ENCODE measurements around the gene BCL2L1.
"Not testable (repeated sequence)": the region's sequence is repeated elsewhere in the genome, so short reads cannot be mapped to it uniquely, and the experiment has no call there.

BCL2L1 gene
- 17.1 to 27.5 (median 22.5) reads per million in 4 donors for total RNA-seq

GRCh38 chr20:31722257-31723068 is at the start of gene BCL2L1:
Gene BCL2L1, minus strand, starts transcription at chr20:31722868. Its CDS starts 650 bp downstream, at chr20:31722218.
- DNase-seq = peak; percentile 26 to 79 (median 52)

- DNase-seq = no peak
Measured at GRCh38 chr20:31770243-31770642, 47.6 kb upstream of the BCL2L1 start.

- DNase-seq = no peak
Measured at GRCh38 chr20:31769681-31770080, 47.0 kb upstream of the BCL2L1 start.

GRCh38 chr20:31767805-31768204 is 45.1 kb upstream of the BCL2L1 start:
- no peak for DNase-seq

GRCh38 chr20:31764641-31765305 is 42.1 kb upstream of the BCL2L1 start:
- no peak for DNase-seq

- DNase-seq = no peak
Measured at GRCh38 chr20:31760519-31761240, 38.0 kb upstream of the BCL2L1 start.

- no peak for DNase-seq
Measured at GRCh38 chr20:31759836-31760518, 37.3 kb upstream of the BCL2L1 start.

- DNase-seq = no peak
Measured at GRCh38 chr20:31758991-31759390, 36.3 kb upstream of the BCL2L1 start.

- DNase-seq = no peak
Measured at GRCh38 chr20:31758521-31758920, 35.9 kb upstream of the BCL2L1 start.

GRCh38 chr20:31757254-31757653 is 34.6 kb upstream of the BCL2L1 start:
- DNase-seq = no peak

- DNase-seq = no peak
Measured at GRCh38 chr20:31751126-31751525, 28.5 kb upstream of the BCL2L1 start.

GRCh38 chr20:31749223-31749622 is 26.6 kb upstream of the BCL2L1 start:
- DNase-seq = no peak

GRCh38 chr20:31747640-31748039 is 25.0 kb upstream of the BCL2L1 start:
- no peak for DNase-seq

GRCh38 chr20:31747028-31747427 is 24.4 kb upstream of the BCL2L1 start:
- DNase-seq = not testable (repeated sequence)

- no peak for DNase-seq
Measured at GRCh38 chr20:31746068-31746878, 23.6 kb upstream of the BCL2L1 start.

- no peak for DNase-seq
Measured at GRCh38 chr20:31740656-31741323, 18.1 kb upstream of the BCL2L1 start.

GRCh38 chr20:31740208-31740607 is 17.5 kb upstream of the BCL2L1 start:
- DNase-seq = peak in 1 of 5 donors; percentile 73

- no peak for DNase-seq
Measured at GRCh38 chr20:31739550-31739977, 16.9 kb upstream of the BCL2L1 start.

GRCh38 chr20:31738729-31739549 is 16.3 kb upstream of the BCL2L1 start, which contains the start of gene TPX2:
Gene TPX2, plus strand, starts transcription at chr20:31739290. Its CDS starts 18,187 bp downstream, at chr20:31757477.
- DNase-seq = peak; percentile 53 to 91 (median 70)

GRCh38 chr20:31731321-31731717 is 8.7 kb upstream of the BCL2L1 start:
- DNase-seq = no peak

All from T-helper 1 cell (primary cell).